Uterus (tissue), 4 donors: ENCODE data around the gene TIMP3. TPM values are rescaled to one million over a fixed set of nuclear protein-coding genes. Genes with fewer than 3 reads are reported as not detected.

Experiments
- DNase-seq, 2 donors: peaks; one replicate each; pipeline ENCODE4 v3.0.0-alpha.2; 2019 to 2020
- H3K27ac ChIP-seq, 2 donors: fragments of 200-600 bp; sonication (generic); 1 replicate in 1 of 2; 2 replicates in 1 of 2; pipeline ENCODE4 v1.5.1; 2016 to 2018
- H3K27me3 ChIP-seq, 2 donors: fragments of 200-600 bp; sonication (generic); one replicate each; pipeline ENCODE4 v1.5.1; 2018 to 2019; ENCODE audit warnings: control low read depth in 1 of 2
- H3K36me3 ChIP-seq, 2 donors: fragments of 200-600 bp; sonication (generic); one replicate each; pipeline ENCODE4 v1.5.1; 2019; ENCODE audit warnings: control low read depth in 1 of 2
- H3K4me1 ChIP-seq, 2 donors: fragments of 200-600 bp; sonication (generic); one replicate each; pipeline ENCODE4 v1.5.1; 2018 to 2019; ENCODE audit warnings: control low read depth in 1 of 2
- H3K4me3 ChIP-seq, 2 donors: fragments of 200-600 bp; sonication (generic); 1 replicate in 1 of 2; 2 replicates in 1 of 2; pipeline ENCODE4 v1.5.1; 2018 to 2019; ENCODE audit warnings: mild to moderate bottlenecking in 1 of 2
- H3K9me3 ChIP-seq, 2 donors: fragments of 200-600 bp; sonication (generic); one replicate each; pipeline ENCODE4 v1.5.1; 2019; ENCODE audit warnings: control low read depth in 1 of 2
- POLR2A ChIP-seq, 2 donors: fragments of 450-650 bp; IDR thresholded peaks; one replicate each; pipeline ENCODE4 v1.6.1; 2016; ENCODE audit warnings: antibody characterized with exemption in 2 of 2, mild to moderate bottlenecking in 1 of 2, moderate library complexity in 1 of 2
- intact Hi-C: fragments of 100-400 bp; cut with DNase I; formaldehyde crosslinking; loops from one replicate; pipeline ENCODE4 v1.15.1; 2023; ENCODE audit warnings: low total_unique reads
- total RNA-seq, 4 donors: library from RNA; depleted of rRNA in 3 of 4; stranded (reverse); fragments of >200 nt in 3 of 4; gene quantifications; one replicate each; pipeline versions ENCODE4 v1.1.0 to v1.2.4, GENCODE V29; 2014 to 2023
- TF ChIP-seq, protein P1 (sequence below), 4 experiments: fragments of 200-600 bp in 2 of 4; fragments of 450-650 bp in 2 of 4; sonication (generic) in 2 of 4; IDR thresholded peaks; one replicate each; pipeline ENCODE4 v1.5.1; 2016 to 2019; ENCODE audit warnings: antibody characterized with exemption in 4 of 4, mild to moderate bottlenecking in 2 of 4, moderate library complexity in 1 of 4
- donor health status: DM: yes; HTN: yes; CAD: no.

Gene TIMP3
- 100 to 1,000 TPM; 192 to 702 (median 423) TPM for total RNA-seq

DNA sequence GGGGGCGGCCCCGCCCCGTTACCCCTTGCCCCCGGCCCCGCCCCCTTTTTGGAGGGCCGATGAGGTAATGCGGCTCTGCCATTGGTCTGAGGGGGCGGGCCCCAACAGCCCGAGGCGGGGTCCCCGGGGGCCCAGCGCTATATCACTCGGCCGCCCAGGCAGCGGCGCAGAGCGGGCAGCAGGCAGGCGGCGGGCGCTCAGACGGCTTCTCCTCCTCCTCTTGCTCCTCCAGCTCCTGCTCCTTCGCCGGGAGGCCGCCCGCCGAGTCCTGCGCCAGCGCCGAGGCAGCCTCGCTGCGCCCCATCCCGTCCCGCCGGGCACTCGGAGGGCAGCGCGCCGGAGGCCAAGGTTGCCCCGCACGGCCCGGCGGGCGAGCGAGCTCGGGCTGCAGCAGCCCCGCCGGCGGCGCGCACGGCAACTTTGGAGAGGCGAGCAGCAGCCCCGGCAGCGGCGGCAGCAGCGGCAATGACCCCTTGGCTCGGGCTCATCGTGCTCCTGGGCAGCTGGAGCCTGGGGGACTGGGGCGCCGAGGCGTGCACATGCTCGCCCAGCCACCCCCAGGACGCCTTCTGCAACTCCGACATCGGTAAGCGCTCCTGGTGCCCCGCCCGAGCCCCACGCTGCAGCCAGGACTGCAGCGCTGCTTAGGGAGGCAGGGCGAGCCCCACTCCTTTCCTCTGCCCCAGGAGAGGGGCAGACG is at the start of gene TIMP3:
TIMP3 (plus strand) TSS at position 169 of the 700 bp plus-strand sequence; CDS start at position 466, 297 bp downstream.
- Histone ChIP-seq H3K4me1 (peaks cover 0 to 6% of the 10 kb centered on the region in 2 donors), H3K36me3 (no peaks in the 10 kb centered on the region), H3K4me3 (peak within 1 kb of the TSS; percentile 80 to 86), H3K27ac (peak within 1 kb of the TSS; percentile 92 to 95), H3K9me3 (no peaks in the 10 kb centered on the region), H3K27me3 (no peaks in the 10 kb centered on the region)
- DNase-seq: peak; percentile 94 to 95
- intact Hi-C loops: no loop called here
- TF ChIP-seq, protein P1, sequence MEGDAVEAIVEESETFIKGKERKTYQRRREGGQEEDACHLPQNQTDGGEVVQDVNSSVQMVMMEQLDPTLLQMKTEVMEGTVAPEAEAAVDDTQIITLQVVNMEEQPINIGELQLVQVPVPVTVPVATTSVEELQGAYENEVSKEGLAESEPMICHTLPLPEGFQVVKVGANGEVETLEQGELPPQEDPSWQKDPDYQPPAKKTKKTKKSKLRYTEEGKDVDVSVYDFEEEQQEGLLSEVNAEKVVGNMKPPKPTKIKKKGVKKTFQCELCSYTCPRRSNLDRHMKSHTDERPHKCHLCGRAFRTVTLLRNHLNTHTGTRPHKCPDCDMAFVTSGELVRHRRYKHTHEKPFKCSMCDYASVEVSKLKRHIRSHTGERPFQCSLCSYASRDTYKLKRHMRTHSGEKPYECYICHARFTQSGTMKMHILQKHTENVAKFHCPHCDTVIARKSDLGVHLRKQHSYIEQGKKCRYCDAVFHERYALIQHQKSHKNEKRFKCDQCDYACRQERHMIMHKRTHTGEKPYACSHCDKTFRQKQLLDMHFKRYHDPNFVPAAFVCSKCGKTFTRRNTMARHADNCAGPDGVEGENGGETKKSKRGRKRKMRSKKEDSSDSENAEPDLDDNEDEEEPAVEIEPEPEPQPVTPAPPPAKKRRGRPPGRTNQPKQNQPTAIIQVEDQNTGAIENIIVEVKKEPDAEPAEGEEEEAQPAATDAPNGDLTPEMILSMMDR (IDR thresholded peaks at IDR 0.05): peak in 1 of 4 experiments; percentile 10
- peak; percentile 98 to 99 for TF ChIP-seq POLR2A (IDR thresholded peaks at IDR 0.05)

DNA sequence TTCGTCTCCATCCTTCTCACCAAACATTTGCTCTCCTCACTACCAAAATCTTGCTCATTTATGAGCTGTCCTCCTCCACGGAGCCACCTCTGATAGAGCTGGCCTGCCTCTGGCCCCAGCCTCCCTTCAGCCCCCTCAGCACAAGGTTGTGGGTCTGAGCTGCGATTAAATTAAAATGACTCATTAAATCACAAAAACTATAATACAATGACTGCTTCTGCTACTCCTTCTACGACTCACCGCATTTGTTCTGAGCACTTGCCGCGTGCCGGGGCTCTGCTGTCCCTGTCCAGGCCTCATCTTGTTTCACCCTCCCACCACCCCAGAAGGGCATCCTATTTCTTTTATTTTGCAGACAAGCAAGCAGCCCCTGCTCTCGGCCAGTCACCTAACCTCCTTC is 49.2 kb upstream of the TIMP3 start:
- intact Hi-C loops: no loop called here

DNA sequence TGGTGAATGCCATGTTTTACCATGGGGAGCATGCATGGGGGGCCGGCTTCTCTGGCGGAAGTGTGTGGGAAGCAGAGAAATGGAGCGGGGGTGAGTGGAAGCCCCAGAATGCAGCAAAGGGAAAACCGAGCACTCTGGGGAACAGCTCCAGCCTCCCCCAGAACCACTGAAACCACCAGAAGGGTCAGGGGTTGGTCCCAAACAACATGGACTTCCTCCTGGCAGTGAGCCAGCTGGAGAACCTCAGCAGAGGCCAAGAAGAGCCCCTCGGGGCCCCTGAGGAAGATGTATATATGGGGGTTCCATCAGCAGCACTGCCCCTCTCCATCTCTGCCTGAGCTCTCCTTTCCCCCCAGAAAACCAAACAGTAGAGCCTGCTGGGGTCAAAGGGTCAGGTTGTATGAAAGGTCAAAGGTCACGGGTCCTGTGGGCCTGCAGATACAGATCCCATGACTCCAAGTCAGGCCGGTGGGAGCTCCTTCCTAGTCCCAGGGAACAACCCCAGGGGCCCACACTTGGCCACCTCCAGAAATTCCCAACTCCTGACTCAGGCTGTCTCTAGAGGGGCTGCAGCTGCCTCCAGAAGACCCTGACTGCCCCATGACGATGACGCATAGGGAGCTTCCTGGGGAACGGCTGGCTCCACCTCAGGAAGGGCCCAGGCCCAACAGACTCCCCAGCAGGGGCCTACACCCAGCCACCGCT is 48.5 kb upstream of the TIMP3 start:
- Histone ChIP-seq H3K36me3 (no peaks in the 10 kb centered on the region), H3K4me3 (no peak overlapping the region), H3K9me3 (no peaks in the 10 kb centered on the region), H3K27ac (peak overlapping the region; percentile 23 to 34), H3K4me1 (no peaks in the 10 kb centered on the region), H3K27me3 (no peaks in the 10 kb centered on the region)
- DNase-seq: peak; percentile 39 to 59
- TF ChIP-seq, protein P1 (IDR thresholded peaks at IDR 0.05): no peak
- no peak for TF ChIP-seq POLR2A (IDR thresholded peaks at IDR 0.05)
- intact Hi-C loops: no loop called here

More for the DNA sequence above, 49.2 kb upstream of the TIMP3 start:
- Histone ChIP-seq H3K27ac (no peak overlapping the region), H3K9me3 (no peaks in the 10 kb centered on the region), H3K36me3 (no peaks in the 10 kb centered on the region), H3K4me3 (no peak overlapping the region), H3K4me1 (no peaks in the 10 kb centered on the region), H3K27me3 (no peaks in the 10 kb centered on the region)
- TF ChIP-seq, protein P1 (IDR thresholded peaks at IDR 0.05): no peak
- no peak for TF ChIP-seq POLR2A (IDR thresholded peaks at IDR 0.05)
- DNase-seq: no peak

DNA sequence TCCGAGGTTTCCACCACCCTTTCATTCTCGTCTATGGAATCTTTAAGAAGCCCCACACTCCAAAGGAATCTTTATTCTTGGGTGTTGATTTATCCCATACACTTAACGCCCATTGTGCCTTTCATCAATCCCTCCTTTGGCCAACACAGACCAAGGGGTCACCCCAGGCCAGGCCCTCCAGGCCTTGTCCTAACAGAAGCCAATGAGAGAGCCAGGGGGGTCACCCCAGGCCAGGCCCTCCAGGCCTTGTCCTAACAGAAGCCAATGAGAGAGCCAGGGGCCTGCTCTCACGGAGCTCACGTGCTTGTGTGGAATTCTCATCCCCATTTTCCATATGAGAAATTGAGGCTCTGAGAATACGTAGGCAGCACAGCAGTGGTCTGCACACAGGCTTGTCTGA is 47.9 kb upstream of the TIMP3 start:
- TF ChIP-seq, protein P1 (IDR thresholded peaks at IDR 0.05): no peak
- no peak for TF ChIP-seq POLR2A (IDR thresholded peaks at IDR 0.05)
- Histone ChIP-seq H3K36me3 (no peaks in the 10 kb centered on the region), H3K27me3 (no peaks in the 10 kb centered on the region), H3K9me3 (no peaks in the 10 kb centered on the region), H3K4me3 (no peak overlapping the region), H3K27ac (peak overlapping the region; percentile 23 to 34), H3K4me1 (no peaks in the 10 kb centered on the region)
- DNase-seq: no peak
- intact Hi-C loops: no loop called here
